ENCODE measurements around the gene LEKR1.

GRCh38 chr3:156801746-156802145 is 24.4 kb upstream of the LEKR1 start:
- no peak for TF ChIP-seq POLR2A (IDR thresholded peaks at IDR 0.05; ENCODE audit: low read length)
- TF ChIP-seq GATA1 (IDR thresholded peaks at IDR 0.05; ENCODE audit: low read depth, low read length) = no peak

All from erythroblast (primary cell).